AG10803 (cell line): Measurements from ENCODE around the gene ZIC1.
A peak's percentile ranks its signal among the peaks of the same experiment; 100 is the strongest.

Experiments
- DNase-seq: peaks from one replicate; pipeline ENCODE4 v3.0.0; 2010; ENCODE audit warnings: low read depth
- H3K4me3 ChIP-seq: 2 replicates; pipeline ENCODE4 v1.5.1; 2011; ENCODE audit warnings: mild to moderate bottlenecking, low read length, control low read depth
- TF ChIP-seq, protein P1 (sequence below): conservative IDR thresholded peaks from 2 replicates; pipeline ENCODE4 v1.5.1; 2011; ENCODE audit warnings: mild to moderate bottlenecking, low read length, control low read depth, inconsistent platforms

ZIC1 gene

DNA sequence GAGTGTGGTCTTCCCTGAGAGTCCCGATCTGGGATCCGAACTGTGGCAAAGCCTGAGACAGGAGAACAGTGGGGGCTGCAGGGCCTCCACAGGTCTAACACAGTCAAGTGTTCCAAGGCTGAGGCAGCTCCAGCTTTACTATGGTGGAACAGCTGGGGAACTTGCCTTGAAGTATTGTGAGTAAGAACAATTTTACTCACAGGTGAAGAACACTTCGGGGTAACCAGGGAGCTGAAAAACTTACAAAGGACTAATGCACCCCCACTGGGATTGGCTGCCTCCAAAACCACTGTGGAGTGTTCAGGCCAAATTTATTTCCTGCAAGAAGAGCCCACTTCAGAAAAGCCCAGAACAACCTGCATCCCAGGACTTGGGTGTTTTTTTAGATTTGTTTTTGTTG, 28.2 kb upstream of the ZIC1 start:
- no peak overlapping the region for H3K4me3 ChIP-seq
- TF ChIP-seq, protein P1, sequence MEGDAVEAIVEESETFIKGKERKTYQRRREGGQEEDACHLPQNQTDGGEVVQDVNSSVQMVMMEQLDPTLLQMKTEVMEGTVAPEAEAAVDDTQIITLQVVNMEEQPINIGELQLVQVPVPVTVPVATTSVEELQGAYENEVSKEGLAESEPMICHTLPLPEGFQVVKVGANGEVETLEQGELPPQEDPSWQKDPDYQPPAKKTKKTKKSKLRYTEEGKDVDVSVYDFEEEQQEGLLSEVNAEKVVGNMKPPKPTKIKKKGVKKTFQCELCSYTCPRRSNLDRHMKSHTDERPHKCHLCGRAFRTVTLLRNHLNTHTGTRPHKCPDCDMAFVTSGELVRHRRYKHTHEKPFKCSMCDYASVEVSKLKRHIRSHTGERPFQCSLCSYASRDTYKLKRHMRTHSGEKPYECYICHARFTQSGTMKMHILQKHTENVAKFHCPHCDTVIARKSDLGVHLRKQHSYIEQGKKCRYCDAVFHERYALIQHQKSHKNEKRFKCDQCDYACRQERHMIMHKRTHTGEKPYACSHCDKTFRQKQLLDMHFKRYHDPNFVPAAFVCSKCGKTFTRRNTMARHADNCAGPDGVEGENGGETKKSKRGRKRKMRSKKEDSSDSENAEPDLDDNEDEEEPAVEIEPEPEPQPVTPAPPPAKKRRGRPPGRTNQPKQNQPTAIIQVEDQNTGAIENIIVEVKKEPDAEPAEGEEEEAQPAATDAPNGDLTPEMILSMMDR = no peak
- no peak for DNase-seq

GRCh38 chr3:147381596-147381995, 27.6 kb upstream of the ZIC1 start:
- TF ChIP-seq, protein P1 = no peak
- DNase-seq = no peak
- H3K4me3 ChIP-seq = no peak overlapping the region

DNA sequence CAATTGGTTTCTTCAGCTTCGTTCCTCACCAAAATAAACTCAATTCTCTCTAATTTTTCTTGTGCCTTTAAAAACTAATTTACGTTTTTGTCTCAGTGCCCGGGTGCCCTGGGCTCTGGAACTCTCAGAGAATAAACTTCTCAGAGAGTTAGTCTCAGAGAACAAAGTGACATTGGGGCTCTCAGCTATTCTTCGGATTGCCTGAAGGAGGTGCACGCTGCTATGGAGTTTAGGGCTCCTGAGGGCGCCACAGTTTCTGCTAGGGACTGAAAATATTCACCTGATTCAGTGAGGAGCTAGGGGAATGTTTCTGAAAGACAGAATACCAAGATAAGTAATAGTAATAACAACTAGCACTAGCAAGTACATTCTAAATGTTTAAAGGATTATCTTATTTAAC, 25.5 kb upstream of the ZIC1 start:
- no peak overlapping the region for H3K4me3 ChIP-seq
- DNase-seq = no peak
- TF ChIP-seq, protein P1 = peak; percentile 34

DNA sequence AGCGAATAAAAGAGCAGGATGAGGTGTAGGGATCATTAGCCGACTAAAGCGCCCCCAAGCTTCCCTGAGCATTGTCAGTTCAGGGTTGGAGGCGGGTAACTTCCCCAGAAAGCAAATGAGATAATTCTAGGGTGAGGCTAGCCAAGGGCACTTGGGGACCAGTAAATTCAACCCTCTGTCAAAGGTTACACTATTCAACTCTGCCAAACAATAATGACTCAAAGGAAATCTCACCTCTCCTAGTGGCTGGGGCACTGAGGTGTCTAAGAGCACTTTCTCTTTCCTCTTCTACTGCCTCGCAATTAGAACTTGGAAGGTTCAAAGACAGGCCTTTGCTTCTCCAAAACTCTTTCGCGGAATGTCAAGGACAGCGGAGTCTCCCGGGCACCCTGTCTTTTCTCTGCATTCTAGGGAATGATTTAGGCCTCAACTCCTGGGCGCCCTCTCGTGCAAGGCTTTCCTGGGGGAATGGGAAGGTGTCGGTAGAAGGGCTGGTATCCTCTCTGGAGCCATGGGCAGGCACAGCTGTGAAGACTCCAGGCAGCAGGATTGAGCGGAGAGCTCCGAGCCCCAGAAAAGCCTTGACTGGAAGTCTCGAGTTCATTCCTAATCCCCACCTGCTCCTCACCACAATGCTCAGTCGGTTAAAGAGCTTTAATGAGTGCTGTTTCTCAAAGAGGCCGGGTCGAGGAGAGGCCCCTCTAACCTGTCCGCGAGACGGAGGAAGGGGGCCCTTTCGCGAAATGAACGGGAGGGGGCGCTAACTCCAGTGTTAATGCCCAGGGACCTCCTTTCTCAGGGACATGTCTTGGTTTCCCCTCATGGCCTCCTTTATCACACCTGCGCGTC, 24.7 kb upstream of the ZIC1 start:
- TF ChIP-seq, protein P1 = peak; percentile 15
- DNase-seq = no peak
- no peak overlapping the region for H3K4me3 ChIP-seq

GRCh38 chr3:147385059-147386012, 23.8 kb upstream of the ZIC1 start:
- DNase-seq = no peak
- no peak overlapping the region for H3K4me3 ChIP-seq
- TF ChIP-seq, protein P1 = no peak

GRCh38 chr3:147387291-147387884, 21.8 kb upstream of the ZIC1 start:
- TF ChIP-seq, protein P1 = no peak
- no peak for DNase-seq
- H3K4me3 ChIP-seq = no peak overlapping the region
